HepG2 (cell line): ENCODE measurements around the gene LASP1. TPM values are rescaled to one million over a fixed set of nuclear protein-coding genes. Genes with fewer than 3 reads are reported as not detected.
A peak's percentile ranks its signal among the peaks of the same experiment; 100 is the strongest.

Source experiments
- ADNP ChIP-seq: sonication (generic); formaldehyde crosslinking; IDR thresholded peaks from 2 replicates; pipeline ENCODE4 v1.4.0; 2020; ENCODE audit warnings: missing genetic modification reagents
- ARNTL ChIP-seq: sonication (generic); formaldehyde crosslinking; IDR thresholded peaks from 2 replicates; pipeline ENCODE4 v1.4.0; 2020; ENCODE audit warnings: mild to moderate bottlenecking, missing genetic modification reagents
- GABPA ChIP-seq, 2 experiments: IDR thresholded peaks; 2 replicates each; pipeline ENCODE4 v1.6.1; 2011 to 2016; ENCODE audit warnings: low read depth in 2 of 2, low read length in 1 of 2, missing biosample characterization in 1 of 2, missing genetic modification characterization in 1 of 2
- GATAD2A ChIP-seq: IDR thresholded peaks from 2 replicates; pipeline ENCODE4 v1.6.1; 2016
- KDM5B ChIP-seq: sonication (generic); formaldehyde crosslinking; IDR thresholded peaks from 2 replicates; pipeline ENCODE4 v1.4.0; 2020; ENCODE audit warnings: missing genetic modification reagents, mild to moderate bottlenecking, borderline replicate concordance
- NR2F2 ChIP-seq: IDR thresholded peaks from 2 replicates; pipeline ENCODE4 v1.6.1; 2012; ENCODE audit warnings: low read depth, inconsistent platforms, borderline replicate concordance
- RAD51 ChIP-seq: fragments of 450-650 bp; IDR thresholded peaks from 2 replicates; pipeline ENCODE4 v1.6.1; 2016; ENCODE audit warnings: borderline replicate concordance
- SMARCE1 ChIP-seq: fragments of 450-650 bp; IDR thresholded peaks from 2 replicates; pipeline ENCODE4 v1.6.1; 2017; ENCODE audit warnings: borderline replicate concordance
- STAG1 ChIP-seq: sonication (generic); formaldehyde crosslinking; IDR thresholded peaks from 2 replicates; pipeline ENCODE4 v1.4.0; 2020; ENCODE audit warnings: missing genetic modification reagents
- SUZ12 ChIP-seq: fragments of 150-350 bp; IDR thresholded peaks from 2 replicates; pipeline ENCODE4 v1.6.1; 2014; ENCODE audit warnings: low read depth, low read length
- ZBTB7A ChIP-seq: sonication (generic); formaldehyde crosslinking; IDR thresholded peaks from 2 replicates; pipeline ENCODE4 v1.8.0; 2022; ENCODE audit warnings: mild to moderate bottlenecking, missing genetic modification reagents
- ZNF350 ChIP-seq: sonication (generic); formaldehyde crosslinking; IDR thresholded peaks from 2 replicates; pipeline ENCODE4 v1.4.0; 2020; ENCODE audit warnings: mild to moderate bottlenecking, low read depth, missing genetic modification reagents, borderline replicate concordance
- ZNF510 ChIP-seq: sonication (generic); formaldehyde crosslinking; IDR thresholded peaks from 2 replicates; pipeline ENCODE4 v1.4.0; 2020; ENCODE audit warnings: low read depth, mild to moderate bottlenecking, missing genetic modification reagents
- polyA plus RNA-seq, 8 experiments: library from polyadenylated mRNA; depleted of rRNA in 3 of 8; stranded (reverse) in 7 of 8; unstranded in 1 of 8; fragments of >200 nt; fragmentation: Illumina TruSeq in 4 of 8; extraction: Trizol in 4 of 8; gene quantifications; 2 replicates each; pipeline versions ENCODE4 v1.2.1 to v1.2.3, GENCODE V29; 2011 to 2016; ENCODE audit warnings: low read depth in 4 of 8, missing spikeins in 1 of 8, mixed read lengths in 1 of 8; ENCODE audit not compliant: insufficient read depth in 1 of 8
- total RNA-seq, 5 experiments: library from RNA; depleted of rRNA; stranded (reverse); fragments of >200 nt; fragmentation: Illumina TruSeq; extraction: Trizol; gene quantifications; 2 replicates each; pipeline ENCODE4 v1.2.3, GENCODE V29; 2016; ENCODE audit warnings: low read depth in 1 of 5
- TF ChIP-seq, protein P1 (sequence below): sonication (generic); formaldehyde crosslinking; IDR thresholded peaks from 2 replicates; pipeline ENCODE4 v1.4.0; 2020; ENCODE audit warnings: missing genetic modification reagents
- TF ChIP-seq, protein P2 (sequence below): sonication (generic); formaldehyde crosslinking; IDR thresholded peaks from 2 replicates; pipeline ENCODE4 v1.8.0; 2022; ENCODE audit warnings: mild to moderate bottlenecking, missing genetic modification reagents, borderline replicate concordance
- TF ChIP-seq, protein P3 (sequence below): sonication (generic); formaldehyde crosslinking; IDR thresholded peaks from 2 replicates; pipeline ENCODE4 v1.8.0; 2023; ENCODE audit warnings: mild to moderate bottlenecking, missing genetic modification reagents
- TF ChIP-seq, protein P4 (sequence below): sonication (generic); formaldehyde crosslinking; IDR thresholded peaks from 2 replicates; pipeline ENCODE4 v1.4.0; 2020; ENCODE audit warnings: mild to moderate bottlenecking, missing genetic modification reagents, borderline replicate concordance
- TF ChIP-seq, protein P5 (sequence below): sonication (generic); formaldehyde crosslinking; IDR thresholded peaks from 2 replicates; pipeline ENCODE4 v1.5.1; 2020; ENCODE audit warnings: missing genetic modification reagents, mild to moderate bottlenecking, borderline replicate concordance
- TF ChIP-seq, protein P6 (sequence below): IDR thresholded peaks from 2 replicates; pipeline ENCODE4 v1.6.1; 2016
- TF ChIP-seq, protein P7 (sequence below): IDR thresholded peaks from 2 replicates; pipeline ENCODE4 v1.6.1; 2016; ENCODE audit warnings: mild to moderate bottlenecking, missing biosample characterization, missing genetic modification reagents

The LASP1 gene
- total and polyA plus RNA-seq, 2 of the 13 experiments (the other 11 are each of a cell fraction or from before 2014, with no cell fraction given): 70.1 to 97.0 TPM

DNA sequence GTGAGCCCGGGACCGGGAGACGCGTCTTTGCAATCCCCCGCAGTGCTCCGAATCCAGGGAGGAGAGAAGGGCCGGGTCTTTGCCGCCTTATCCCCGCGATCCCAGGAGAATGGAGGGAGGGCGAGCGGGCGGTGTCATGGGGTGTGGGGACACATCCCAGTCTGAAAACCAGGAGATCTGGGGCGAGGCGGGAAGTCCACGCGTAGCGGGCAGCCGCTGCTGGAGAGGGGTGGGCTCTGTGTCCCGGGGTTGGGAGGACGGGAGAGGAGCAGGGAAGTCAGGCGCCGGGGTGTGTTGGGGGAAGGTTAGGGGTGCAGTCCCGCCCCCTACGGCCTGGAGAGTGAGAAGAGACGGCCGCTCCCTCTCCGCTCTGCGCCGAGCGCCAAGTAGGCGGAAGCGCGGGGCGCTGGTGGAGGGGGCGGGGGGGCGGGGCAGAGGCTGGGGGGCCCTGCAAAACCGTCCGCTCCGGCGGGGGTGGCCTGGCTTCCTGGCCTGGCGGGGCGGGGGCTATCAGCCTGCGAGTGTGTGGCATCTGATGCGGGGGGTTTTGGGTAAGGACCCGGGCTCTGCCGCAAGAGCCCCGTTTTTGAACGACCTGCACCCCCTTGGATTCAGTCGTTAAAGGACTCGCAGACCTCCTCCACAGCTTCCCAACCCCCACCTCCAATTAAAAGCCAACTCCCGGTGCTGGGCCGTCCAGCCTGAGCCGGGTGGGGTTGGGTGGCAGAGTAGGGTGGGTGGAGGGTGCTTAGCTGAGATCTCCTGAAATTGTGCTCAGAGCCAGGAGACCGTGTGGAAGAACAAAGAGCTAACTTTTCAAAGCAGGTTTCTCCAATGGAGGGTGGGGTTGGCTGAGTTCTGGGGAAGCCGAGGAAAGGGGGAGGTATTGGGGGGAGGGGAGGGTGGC, 654 bp downstream of the LASP1 start (continued):
- TF ChIP-seq, protein P1, sequence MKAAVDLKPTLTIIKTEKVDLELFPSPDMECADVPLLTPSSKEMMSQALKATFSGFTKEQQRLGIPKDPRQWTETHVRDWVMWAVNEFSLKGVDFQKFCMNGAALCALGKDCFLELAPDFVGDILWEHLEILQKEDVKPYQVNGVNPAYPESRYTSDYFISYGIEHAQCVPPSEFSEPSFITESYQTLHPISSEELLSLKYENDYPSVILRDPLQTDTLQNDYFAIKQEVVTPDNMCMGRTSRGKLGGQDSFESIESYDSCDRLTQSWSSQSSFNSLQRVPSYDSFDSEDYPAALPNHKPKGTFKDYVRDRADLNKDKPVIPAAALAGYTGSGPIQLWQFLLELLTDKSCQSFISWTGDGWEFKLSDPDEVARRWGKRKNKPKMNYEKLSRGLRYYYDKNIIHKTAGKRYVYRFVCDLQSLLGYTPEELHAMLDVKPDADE: no peak
- TF ChIP-seq, protein P2, sequence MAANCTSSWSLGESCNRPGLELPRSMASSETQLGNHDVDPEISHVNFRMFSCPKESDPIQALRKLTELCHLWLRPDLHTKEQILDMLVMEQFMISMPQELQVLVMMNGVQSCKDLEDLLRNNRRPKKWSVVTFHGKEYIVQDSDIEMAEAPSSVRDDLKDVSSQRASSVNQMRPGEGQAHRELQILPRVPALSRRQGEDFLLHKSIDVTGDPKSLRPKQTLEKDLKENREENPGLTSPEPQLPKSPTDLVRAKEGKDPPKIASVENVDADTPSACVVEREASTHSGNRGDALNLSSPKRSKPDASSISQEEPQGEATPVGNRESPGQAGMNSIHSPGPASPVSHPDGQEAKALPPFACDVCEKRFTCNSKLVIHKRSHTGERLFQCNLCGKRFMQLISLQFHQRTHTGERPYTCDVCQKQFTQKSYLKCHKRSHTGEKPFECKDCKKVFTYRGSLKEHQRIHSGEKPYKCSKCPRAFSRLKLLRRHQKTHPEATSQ (CRISPR knock-in tag): 0 out of 2 replicates have a peak, but pooled peaks have one; percentile 45
- TF ChIP-seq GABPA (IDR thresholded peaks at IDR 0.05; ENCODE audit: low read depth, low read length) (0 out of 2 replicates have a peak, but pooled peaks have one; percentile 16), GABPA (CRISPR knock-in tag; IDR thresholded peaks at IDR 0.05; ENCODE audit: low read depth) (no peak; the same call in 1 of the 2 replicates), NR2F2 (0 out of 2 replicates have a peak, but pooled peaks have one; percentile 14), STAG1 (CRISPR knock-in tag) (no peak), ZNF350 (no peak), ZBTB7A (CRISPR knock-in tag) (no peak), GATAD2A (CRISPR knock-in tag) (no peak), SUZ12 (no peak), ARNTL (CRISPR knock-in tag) (no peak), KDM5B (CRISPR knock-in tag) (peak; percentile 38; the same call in 1 of the 2 replicates), SMARCE1 (no peak), ZNF510 (0 out of 2 replicates have a peak, but pooled peaks have one; percentile 81), ADNP (CRISPR knock-in tag) (no peak), RAD51 (no peak)
- TF ChIP-seq, protein P3, sequence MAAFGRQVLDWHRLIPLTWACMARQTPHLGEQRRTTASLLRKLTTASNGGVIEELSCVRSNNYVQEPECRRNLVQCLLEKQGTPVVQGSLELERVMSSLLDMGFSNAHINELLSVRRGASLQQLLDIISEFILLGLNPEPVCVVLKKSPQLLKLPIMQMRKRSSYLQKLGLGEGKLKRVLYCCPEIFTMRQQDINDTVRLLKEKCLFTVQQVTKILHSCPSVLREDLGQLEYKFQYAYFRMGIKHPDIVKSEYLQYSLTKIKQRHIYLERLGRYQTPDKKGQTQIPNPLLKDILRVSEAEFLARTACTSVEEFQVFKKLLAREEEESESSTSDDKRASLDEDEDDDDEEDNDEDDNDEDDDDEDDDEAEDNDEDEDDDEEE (CRISPR knock-in tag): peak; percentile 93; the same call in 1 of the 2 replicates
- TF ChIP-seq, protein P4, sequence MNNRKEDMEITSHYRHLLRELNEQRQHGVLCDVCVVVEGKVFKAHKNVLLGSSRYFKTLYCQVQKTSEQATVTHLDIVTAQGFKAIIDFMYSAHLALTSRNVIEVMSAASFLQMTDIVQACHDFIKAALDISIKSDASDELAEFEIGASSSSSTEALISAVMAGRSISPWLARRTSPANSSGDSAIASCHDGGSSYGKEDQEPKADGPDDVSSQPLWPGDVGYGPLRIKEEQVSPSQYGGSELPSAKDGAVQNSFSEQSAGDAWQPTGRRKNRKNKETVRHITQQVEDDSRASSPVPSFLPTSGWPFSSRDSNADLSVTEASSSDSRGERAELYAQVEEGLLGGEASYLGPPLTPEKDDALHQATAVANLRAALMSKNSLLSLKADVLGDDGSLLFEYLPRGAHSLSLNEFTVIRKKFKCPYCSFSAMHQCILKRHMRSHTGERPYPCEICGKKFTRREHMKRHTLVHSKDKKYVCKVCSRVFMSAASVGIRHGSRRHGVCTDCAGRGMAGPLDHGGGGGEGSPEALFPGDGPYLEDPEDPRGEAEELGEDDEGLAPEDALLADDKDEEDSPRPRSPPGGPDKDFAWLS (CRISPR knock-in tag): no peak
- TF ChIP-seq, protein P5, sequence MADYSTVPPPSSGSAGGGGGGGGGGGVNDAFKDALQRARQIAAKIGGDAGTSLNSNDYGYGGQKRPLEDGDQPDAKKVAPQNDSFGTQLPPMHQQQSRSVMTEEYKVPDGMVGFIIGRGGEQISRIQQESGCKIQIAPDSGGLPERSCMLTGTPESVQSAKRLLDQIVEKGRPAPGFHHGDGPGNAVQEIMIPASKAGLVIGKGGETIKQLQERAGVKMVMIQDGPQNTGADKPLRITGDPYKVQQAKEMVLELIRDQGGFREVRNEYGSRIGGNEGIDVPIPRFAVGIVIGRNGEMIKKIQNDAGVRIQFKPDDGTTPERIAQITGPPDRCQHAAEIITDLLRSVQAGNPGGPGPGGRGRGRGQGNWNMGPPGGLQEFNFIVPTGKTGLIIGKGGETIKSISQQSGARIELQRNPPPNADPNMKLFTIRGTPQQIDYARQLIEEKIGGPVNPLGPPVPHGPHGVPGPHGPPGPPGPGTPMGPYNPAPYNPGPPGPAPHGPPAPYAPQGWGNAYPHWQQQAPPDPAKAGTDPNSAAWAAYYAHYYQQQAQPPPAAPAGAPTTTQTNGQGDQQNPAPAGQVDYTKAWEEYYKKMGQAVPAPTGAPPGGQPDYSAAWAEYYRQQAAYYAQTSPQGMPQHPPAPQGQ: no peak
- TF ChIP-seq, protein P6, sequence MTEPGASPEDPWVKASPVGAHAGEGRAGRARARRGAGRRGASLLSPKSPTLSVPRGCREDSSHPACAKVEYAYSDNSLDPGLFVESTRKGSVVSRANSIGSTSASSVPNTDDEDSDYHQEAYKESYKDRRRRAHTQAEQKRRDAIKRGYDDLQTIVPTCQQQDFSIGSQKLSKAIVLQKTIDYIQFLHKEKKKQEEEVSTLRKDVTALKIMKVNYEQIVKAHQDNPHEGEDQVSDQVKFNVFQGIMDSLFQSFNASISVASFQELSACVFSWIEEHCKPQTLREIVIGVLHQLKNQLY (CRISPR knock-in tag): no peak
- TF ChIP-seq, protein P7, sequence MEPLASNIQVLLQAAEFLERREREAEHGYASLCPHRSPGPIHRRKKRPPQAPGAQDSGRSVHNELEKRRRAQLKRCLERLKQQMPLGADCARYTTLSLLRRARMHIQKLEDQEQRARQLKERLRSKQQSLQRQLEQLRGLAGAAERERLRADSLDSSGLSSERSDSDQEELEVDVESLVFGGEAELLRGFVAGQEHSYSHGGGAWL (CRISPR knock-in tag): no peak
